GM21737 (cell line): Measurements from ENCODE around the gene ZNF618.

Source experiments
- ATAC-seq: cut with Tn5 transposase; IDR thresholded peaks from one replicate; pipeline ENCODE4 v1.9.1; 2021; ENCODE audit warnings: mild to moderate bottlenecking, moderate library complexity; ENCODE audit not compliant: unreplicated experiment

The ZNF618 gene

DNA sequence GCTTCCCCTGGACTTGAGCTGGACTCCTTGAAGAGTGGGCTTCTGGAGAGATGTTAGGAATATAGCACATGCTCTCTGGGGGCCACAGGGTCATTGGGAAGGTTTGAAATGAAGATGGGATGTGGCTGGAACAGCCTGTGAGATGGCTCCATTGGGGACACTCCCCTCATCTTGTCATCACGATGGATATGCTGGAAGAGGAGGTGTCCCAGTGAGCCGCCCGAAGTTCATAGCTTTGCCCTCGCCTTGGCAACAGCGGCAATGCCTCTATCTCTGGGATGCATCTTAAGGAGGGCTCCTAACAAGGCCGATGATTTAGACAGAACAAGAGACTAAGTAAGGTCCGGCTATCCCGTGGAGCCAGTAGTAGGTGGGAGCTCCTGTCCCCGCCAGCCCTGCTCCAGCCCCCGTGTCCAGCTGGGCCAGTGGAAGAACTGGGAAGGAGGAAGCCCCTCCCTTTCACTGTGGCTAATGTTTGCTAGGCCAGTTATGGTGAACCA is 178.1 kb downstream of the ZNF618 start:
- no peak for ATAC-seq

DNA sequence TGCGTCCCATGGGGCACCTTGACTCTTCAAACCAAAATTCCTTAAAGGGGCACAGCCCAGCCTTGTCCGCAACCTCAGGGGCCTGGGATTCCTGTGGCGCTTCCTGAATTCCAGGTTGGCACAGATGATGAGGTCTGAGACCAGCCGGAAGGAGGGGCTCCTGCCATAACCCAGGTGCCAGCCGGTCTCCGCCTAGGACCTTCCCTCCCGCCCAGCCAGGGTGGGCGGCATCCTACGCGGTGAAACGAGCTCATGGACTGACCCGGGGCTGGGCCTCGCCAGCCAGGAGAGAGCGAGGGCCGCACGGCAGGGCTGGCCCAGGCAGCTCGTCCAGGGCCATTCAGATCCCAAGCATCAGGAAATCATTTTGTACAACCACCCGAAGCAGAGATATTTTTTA is 179.0 kb downstream of the ZNF618 start:
- no peak for ATAC-seq

DNA sequence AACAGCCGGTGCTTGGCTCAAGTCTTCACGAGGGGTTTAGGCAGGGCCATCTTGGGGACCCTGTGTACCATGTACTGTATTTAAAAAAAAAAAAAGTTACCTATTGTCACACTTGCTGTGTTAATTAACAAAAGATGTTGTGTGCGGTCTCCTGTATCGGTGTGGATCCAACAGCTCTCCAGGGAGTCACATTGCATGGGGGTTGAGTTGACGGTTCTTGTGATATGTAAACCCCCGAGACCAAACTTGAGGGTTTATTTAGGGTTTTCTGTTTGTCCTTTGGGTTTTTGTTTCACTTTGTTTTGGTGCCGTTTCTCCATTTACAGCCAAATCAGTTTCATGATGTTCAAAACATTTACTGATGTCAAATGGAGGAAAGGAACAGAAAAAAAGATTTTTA is 179.8 kb downstream of the ZNF618 start:
- ATAC-seq, result no peak

DNA sequence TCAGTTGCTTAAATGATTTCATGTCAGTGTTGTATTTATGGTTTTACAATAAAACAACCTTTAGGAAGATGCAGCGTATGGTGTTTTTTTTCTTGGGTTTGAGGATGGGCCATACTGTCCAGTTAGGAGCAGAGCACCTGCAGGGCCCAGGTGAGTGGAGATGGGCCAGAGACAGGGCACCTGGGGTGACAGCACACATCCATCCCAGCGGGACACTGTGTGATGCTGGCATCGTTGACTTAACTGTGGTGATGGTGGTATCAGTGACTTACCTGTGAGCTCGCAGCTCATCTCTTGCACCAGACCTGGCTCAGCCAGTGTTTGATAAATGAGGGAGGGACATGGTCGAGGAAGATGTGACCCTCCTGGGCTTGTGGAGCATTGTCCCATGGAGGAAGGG is 180.4 kb downstream of the ZNF618 start:
- ATAC-seq, result no peak

DNA sequence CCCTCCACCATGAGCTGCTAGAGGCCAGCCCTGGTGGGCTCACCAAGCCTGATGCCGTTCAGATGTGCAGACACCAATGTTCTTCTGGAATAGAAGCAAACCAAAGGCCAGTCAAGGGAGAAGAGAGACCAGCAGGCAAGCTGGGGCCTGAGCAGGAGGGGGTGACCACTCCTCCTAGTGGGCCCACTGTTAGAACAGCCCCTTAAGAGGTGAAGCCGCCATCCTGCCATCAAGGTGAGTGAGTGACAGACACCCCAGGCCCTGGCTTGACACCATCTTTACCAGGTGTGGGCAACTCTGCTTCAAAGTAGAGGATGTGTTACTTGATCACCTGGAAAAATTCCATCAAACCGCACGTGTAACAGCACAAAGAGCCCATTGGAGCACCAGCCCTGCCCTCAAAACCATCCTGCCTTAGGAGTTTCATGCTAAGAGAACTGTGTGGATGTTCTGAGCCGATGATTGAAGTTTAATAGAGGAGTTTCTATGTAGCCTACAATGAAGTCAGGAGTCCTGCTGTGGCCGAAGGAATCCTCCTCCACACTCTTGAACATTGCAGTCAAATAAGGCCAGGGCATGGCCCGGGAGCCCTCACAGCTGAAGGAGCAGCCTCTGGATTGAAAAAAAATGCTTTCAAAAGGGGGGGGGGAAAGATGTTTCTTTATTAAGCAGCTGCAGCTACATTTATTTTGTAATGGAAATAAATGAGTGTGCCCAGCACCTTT is 181.2 kb downstream of the ZNF618 start:
- ATAC-seq, result no peak

DNA sequence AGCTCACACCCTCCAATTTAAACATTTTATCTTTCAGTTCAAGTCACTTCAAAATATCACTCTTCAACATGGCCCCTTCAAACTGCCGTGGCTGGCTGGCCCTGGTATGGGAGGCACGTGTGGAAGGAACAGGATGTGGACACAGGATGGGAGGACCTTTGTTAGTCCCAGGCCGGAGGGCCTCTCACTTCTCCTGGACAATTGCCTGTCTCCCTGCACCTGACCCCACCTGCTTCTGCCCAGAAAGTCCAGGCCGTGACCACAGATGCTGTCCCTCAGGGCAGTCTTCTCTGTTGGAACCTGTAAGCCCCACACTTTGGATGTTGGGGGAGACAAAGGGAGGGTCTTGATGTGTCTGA is 182.6 kb downstream of the ZNF618 start:
- no peak for ATAC-seq

DNA sequence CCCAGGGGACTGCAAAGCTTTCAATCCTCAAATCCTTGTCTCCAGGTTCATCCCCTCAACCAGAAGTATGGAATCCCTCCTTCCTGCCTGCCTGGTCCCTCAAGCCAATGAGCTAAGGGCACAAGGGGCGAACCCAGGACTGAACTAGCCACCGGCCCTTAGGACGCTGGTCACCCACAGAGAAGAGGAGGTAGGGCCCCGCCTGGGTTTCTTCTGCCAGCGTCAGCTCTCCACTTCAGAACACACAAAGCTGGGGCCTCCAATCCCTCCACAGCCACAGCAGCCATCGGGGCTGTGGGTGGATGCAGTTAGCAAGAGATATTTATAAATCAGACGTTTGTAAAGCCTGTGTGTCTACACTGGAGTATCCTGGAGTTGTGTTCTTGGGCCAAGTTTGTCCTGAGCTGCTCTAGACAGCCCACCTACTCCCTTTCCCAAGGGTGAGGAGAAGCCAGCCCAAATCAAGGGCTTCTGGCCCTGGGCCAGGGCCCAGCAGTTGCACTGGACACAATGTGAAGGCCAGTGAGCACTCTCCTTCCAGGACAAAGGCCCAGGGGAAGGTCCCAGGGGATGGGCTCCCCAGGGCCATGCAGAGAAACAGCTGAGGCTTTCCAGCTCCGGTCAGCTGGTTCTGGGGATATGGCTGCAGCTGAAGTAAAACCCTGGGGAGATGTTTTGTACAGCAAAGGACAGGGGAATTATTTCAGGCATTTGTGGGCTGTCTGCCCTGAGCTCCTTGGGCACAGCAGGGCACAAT is 183.1 kb downstream of the ZNF618 start:
- ATAC-seq, result no peak

DNA sequence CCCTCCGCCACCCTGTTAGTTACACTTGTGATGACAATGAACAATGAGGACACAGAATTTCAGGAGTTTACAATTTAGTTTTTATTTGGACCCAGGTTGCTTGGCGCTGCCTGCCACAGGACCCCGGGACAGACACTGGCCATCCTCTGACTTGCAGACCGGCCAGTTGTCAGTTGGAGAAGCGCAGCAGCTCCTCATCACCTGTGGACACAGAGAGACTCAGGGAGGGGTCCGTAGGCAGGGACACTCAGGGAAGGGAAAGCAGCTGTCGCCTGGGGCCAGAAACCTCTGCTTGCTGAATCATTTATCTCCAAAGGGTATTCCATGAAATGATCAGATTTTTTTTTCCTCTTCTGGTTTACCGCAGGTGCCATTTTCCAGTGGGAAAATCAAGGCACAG is 184.0 kb downstream of the ZNF618 start:
- no peak for ATAC-seq

DNA sequence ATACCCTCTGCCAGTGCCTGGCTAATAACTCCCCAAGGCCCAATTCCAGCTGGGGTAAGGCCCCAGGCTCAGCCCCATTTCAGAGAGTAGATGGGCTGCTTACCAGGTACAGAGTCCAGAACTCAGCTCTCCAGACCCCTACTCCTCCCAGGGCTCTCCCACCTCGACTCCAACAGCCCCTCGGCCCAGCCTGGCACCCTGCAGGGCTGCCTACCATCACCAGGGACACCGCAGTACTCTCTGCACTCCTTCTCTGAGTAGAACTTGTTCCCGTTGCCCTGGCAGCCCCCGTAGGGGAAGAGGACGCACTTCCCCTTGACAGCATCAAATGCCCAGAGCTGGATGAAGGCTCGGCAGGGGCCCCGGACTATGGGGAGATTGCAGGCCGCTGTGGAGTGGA is 184.6 kb downstream of the ZNF618 start:
- ATAC-seq, result no peak

DNA sequence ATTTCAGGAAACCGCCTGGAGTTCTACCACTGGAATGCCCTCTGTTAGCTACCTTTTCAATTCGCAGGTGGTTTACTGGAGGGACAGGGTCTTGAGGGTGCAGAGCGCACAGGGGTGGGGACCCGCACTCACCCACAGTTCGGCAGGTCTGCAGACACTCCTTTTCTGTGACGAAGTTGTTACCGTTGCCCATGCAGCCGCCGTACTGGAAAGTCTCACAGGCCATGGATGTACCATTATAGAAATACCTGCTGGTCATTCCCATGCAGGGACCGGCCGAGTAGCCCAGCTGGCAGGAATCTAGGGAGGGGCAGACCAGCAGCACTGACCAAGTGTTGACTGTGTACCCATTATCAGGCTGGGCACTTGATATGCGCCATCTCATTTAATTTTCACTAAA is 185.2 kb downstream of the ZNF618 start:
- ATAC-seq, result no peak

DNA sequence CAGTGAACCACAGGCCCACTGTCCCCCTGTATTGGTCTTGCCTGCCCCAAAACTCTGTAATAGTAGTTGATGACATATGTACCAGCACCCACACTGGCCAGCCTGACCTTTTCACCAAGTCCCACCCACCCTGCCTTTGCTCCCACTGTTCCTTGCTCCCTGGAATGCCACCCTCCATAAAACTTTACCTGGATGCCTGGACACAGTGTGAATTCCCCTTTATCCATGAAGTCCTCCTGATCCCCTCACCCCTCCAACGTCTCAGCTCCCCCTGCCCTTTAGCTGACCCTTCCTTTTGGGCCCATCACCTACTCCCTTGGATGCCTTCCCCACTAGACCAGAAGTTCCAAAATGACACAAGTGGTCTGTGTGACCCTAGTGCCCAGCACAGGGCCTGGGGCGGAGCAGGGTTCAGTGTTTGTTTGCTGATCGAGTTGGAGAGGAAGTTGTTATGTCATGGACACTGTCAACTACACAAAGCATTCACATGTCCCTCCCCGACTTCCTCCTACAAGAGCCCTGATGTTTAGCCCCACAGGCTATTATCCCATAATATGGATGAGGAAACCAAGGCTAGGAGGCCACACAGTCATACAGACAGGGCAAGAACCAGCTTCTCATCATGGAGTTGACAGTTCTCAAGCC is 185.8 kb downstream of the ZNF618 start:
- no peak for ATAC-seq

DNA sequence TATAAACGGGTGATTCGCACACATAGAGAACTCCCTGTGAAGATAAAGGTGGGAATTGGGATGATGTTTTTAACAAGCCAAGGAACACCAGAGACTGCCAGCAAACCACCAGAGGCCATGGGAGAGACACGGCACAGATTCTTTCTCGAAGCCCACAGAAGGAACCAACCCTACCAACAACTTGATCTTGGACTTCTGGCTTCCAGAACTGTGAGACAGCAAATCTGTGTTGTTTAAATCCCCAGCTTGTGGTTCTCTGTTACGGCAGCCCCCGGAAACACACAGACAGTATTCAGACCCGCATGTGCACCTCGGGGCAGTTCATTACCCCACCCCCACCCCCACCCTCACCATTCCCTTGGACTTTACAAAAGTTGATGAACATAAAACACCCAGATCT is 189.2 kb downstream of the ZNF618 start:
- ATAC-seq, result no peak

DNA sequence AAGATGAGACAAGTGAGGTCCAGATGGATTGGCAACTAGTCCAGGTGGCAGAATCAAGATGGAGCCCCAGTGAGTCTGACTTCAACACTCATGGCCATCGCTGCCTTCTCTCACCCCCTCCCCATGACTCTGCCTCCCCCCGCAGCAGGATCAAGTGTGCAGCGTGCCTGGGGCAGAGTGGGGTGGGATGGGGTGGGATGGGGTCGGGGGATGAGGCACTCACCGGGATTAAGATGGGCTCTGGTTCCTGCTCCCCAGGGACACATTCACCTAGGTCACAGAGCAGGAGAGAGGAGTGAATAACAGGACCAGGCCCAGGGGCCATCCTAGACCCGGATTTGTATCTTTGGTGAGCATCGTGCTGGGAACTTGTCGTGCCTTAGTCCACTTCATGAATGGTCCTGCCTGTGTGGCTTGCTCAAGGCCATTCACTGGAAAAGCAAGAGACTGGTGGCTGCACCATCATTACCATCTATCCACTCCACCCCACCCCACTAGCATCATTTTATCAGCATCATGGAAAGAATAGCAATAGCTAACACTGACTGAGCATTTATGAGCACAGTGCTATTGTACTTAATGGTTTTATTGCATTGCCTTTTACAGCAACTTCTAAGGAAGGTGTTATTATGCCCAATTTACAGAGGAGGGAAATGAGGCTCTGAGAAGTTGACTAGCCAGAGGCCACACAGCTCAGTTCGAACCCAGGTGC is 193.5 kb downstream of the ZNF618 start:
- no peak for ATAC-seq

DNA sequence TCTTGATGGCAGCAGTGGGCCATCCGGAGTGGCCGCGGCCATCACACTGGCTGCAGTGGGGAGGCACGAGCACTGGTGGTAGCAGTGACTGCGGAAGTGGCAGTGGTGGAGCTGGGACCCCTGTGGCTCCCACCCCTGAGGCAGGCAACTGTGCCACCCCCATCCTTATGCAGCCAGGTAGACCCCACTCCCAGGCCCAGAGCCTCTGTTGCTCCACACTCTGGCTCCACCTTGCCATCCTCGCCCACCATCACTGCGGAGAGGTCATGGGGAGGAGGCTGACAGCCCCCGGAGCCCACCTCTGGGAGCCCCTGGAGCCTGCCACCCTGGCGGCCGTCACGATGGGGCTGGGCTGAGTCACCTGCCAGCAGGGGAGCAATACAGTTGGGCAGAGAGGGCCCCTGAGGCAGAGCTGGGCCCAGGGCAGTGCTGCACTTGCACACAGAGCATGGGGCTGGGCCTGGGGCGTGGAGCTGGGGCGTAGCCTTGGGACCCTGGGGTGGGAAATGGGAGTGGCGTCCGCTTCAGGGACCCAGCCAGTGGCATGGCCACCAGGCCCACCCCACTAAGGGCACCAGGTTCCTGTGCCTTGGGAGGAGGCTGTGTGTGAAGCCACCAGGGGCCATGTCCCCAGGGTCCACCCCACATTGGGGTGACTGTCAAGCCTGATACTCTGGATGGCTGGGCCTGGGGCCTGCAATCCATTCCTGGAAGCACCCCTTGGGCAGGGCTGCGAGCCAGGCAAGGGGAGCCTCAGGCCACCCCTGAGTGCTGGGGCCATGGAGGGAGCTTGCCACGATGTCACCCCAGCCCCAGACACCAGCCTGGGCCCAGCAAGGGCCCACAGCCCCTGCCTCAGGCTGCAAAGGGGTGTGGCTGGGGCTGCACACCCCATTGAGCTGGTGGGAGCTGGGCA is 194.3 kb downstream of the ZNF618 start:
- no peak for ATAC-seq

DNA sequence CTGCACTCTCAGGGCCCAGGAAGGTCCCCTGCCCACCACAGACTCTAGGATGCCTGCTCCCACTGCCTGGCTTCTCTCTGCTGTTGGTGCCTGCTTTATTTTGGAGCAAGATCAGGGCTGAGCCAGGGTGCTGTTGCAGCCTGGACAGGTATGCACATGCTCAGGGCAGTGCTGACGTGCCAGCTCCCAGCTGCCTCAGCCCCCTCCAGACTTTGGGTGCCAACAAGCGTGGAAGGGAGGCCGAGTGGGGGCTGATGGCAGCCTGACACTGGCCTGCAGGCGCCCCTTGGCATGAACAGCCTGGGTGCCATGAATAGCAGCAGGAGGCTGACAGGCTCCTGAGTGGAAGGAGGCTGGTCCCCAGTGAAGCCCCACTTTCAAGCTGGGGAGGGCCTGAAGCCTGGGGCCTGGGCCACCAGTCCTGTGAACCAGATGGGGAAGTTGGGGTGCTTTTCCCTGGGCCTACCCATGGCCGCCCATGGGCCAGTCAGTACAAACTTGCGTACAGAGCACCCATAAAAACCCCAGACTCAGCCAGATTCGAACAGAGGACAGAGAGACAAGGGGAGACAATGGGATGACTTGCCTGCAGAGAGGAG is 195.2 kb downstream of the ZNF618 start:
- ATAC-seq, result no peak

DNA sequence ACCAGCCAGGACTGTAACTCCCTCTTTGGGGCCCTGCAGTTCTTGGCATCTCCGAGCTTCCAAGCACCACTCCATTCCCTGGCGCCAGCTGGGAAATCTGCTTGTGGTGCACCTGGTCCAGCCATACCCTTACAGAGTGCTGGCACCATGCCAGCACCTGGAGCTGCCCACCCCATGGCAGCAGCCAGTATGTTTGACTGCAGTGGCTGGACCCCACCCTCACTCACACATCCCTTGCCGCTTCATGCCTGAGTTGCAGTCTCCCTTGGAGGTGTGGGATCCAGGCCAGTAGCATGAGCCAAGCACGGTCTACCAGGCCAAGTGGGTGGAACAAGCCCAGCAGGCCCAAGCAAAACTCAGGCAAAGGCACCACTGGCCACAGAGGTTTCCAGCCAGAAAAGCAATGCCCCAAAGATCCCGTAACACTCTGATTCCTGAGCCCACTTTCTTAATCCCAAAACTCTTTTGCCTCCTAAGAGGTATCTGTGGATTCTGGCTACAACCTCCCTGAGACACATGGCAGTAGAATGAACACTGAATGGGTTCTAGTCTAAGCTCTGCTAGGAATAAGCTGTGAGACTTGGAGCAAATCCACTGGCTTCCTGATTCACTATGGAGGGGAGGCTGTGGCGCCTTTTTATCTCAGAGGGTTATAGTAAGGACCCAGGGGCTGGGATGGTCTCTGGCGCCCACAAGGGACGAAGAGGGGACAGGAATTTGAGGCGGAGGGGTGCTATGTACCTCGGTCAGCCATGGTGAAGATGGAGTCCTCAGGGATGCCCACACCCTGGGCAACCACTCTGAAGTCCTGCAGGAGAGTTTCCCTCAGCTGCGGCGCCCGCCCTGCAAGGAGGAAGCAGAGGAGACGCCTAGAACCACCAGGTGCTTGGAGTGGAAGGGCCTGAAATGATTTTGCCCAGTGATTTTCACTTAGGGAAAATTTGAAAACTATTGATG is 196.4 kb downstream of the ZNF618 start:
- ATAC-seq, result no peak

DNA sequence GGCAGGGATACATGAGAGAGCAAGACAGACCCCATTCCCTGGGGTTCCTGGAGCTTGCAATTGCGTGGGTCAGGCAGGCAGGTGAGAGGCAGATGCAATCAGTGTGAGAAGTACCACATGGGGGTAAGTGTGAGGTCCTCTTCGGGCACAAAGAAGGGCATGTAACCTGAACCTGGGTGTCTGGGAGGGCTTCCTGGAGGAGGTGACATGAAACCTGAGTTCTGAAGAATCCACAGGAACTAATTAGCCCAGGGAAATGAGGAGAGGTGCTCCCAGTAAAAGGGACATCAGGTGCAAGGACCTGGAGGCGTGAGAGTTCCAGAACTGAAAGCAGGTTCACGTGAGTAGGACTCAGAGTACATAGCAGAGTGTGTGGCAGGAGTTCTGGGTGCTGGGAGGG is 199.5 kb downstream of the ZNF618 start:
- no peak for ATAC-seq

DNA sequence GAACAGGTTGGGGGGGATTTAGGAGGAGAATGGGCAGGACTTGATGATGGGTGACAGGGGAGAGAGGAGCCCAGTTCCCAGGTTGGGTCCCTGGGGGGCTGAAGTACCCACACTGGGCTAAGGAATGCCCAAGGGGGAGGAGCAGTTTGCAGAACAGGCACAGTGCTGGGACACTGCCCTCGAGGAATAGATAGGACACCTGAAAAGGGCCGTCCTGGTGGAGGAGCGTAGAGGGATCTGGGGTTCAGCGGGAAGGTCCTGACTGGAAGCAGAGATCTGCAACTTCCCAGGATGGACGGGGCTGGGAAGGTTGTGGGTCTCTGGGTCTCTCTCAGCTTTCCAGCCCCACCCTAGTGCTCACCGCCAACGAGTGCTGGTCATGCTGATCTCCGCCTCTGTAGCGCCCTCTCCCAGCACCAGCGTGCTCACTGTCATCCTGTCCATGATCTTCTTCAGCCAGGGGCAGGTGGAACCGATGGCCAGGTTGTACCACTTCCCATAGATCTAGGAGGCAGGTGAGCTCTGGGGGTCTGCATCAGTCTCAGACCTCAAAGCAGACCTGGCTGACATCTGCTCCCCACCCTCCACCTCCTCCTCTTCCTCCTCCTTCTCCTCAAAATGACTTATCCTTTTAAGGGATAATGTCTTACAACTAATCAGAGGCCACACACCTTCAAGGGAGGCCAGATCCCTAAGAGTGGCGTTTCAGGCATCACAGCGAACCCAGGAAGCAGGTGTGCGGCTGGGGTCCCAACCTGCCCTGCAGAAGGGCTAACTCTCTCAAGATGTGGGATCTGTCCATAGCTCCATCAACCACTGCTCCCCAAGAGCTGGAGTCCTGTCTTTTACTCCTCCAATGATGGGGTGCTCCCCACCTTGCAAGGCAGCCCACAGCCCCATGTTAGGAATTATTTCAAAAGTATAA is 200.4 kb downstream of the ZNF618 start:
- ATAC-seq, result no peak
